Skeletal muscle satellite cell (primary cell): ENCODE measurements around the gene MED25.

Experiments
- H3K27me3 ChIP-seq: 2 replicates; pipeline ENCODE4 v1.7.0; 2013; ENCODE audit warnings: low read length; ENCODE audit not compliant: control insufficient read depth, insufficient read depth
- H3K36me3 ChIP-seq: 2 replicates; pipeline ENCODE4 v1.7.0; 2013; ENCODE audit warnings: mild to moderate bottlenecking, control low read depth, low read length; ENCODE audit not compliant: insufficient read depth
- H3K4me1 ChIP-seq: 2 replicates; pipeline ENCODE4 v1.7.0; 2013; ENCODE audit warnings: low read length; ENCODE audit not compliant: control insufficient read depth, insufficient read depth
- H3K4me2 ChIP-seq: 2 replicates; pipeline ENCODE4 v1.7.0; 2013; ENCODE audit warnings: mild to moderate bottlenecking, low read length
- H3K4me3 ChIP-seq: 2 replicates; pipeline ENCODE4 v1.7.0; 2013; ENCODE audit warnings: low read length
- H3K9ac ChIP-seq: 2 replicates; pipeline ENCODE4 v1.7.0; 2013; ENCODE audit warnings: mild to moderate bottlenecking, low read depth, low read length, moderate library complexity
- H3K9me3 ChIP-seq: replicated peaks from 2 replicates; pipeline ENCODE4 v1.7.0; 2013; ENCODE audit warnings: mild to moderate bottlenecking, control low read depth, low read length

The MED25 gene

DNA sequence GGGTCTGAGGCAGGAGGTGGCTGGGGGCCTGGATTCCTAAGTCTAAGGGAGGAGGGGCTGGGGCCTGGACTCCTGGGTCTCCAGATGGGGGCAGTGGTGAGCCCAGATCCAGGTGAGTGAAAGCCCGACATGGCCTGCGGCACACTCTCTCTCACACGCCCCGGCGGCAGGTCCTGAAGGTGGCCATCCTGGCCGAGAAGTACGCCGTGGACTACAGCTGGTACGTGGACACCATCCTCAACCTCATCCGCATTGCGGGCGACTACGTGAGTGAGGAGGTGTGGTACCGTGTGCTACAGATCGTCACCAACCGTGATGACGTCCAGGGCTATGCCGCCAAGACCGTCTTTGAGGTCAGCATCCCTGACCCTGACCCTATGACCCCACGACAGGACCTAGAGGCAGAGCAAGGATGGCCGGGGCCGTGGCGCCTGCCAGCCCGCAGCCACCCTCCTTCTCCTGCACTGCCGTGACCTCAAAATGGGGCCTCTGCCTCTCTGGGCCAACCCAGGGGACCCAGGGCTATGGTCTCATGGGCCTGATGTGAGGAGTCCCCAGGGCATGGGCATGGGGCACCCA, 18.2 kb upstream of the MED25 start:
- no peaks in the 10 kb centered on the region for H3K27me3 ChIP-seq
- no peaks in the 10 kb centered on the region for H3K9me3 ChIP-seq
- H3K4me2 ChIP-seq: no peak overlapping the region
- peaks cover 3% of the 10 kb centered on the region for H3K4me1 ChIP-seq
- no peak overlapping the region for H3K4me3 ChIP-seq
- peaks cover 79% of the 10 kb centered on the region for H3K36me3 ChIP-seq
- no peak overlapping the region for H3K9ac ChIP-seq

DNA sequence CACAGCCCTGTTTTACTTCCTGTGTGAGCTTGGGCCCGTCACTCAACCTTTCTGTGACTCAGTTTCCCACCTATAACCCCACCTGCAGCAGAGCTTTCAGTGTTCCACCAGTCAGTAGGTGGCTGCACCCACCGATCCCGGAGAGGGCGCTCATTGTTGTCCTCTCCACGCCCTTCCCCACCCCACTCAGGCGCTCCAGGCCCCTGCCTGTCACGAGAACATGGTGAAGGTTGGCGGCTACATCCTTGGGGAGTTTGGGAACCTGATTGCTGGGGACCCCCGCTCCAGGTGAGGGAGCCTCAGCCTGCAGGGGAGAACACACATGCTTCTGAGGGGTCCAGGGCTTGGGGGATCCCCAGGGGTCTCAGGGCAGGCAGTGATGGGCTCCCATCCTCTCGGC, 17.3 kb upstream of the MED25 start:
- no peak overlapping the region for H3K9ac ChIP-seq
- H3K4me1 ChIP-seq: peaks cover 3% of the 10 kb centered on the region
- H3K9me3 ChIP-seq: no peaks in the 10 kb centered on the region
- no peaks in the 10 kb centered on the region for H3K27me3 ChIP-seq
- H3K36me3 ChIP-seq: peaks cover 78% of the 10 kb centered on the region
- no peak overlapping the region for H3K4me2 ChIP-seq
- H3K4me3 ChIP-seq: no peak overlapping the region

GRCh38 chr19:49801401-49801888, 16.6 kb upstream of the MED25 start:
- Histone ChIP-seq H3K36me3 (peaks cover 77% of the 10 kb centered on the region), H3K4me2 (no peak overlapping the region), H3K9me3 (no peaks in the 10 kb centered on the region), H3K9ac (no peak overlapping the region), H3K4me3 (no peak overlapping the region), H3K4me1 (peaks cover 3% of the 10 kb centered on the region), H3K27me3 (no peaks in the 10 kb centered on the region)

DNA sequence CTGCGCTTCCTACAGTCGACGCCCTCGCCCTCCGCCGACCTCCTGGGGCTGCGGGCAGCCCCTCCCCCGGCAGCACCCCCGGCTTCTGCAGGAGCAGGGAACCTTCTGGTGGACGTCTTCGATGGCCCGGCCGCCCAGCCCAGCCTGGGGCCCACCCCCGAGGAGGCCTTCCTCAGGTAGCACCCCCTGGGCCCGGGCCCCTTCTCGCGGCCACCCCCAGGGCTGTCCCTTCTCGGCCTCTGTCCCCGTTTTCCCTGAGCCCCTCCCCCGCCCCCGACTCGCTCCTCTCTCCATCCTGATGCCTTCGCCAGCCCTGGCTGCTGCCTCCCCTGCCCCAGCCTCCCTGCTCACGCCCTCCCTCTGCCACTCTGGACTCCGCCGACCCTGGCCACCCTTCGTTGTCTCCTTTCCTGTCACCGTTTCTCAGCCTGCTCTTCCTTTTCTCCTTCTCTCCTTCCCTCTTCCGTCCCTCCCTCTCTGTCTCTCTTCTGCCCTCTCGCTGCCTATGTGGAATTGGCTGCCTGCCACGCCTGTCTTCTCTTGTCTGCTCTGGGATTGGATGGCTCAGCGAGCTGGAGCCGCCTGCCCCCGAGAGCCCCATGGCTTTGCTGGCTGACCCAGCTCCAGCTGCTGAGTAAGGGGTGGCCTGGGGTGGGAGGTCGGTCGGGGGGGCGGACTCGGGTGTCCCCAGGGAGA, 16.0 kb upstream of the MED25 start:
- H3K4me1 ChIP-seq: peaks cover 3% of the 10 kb centered on the region
- H3K9ac ChIP-seq: no peak overlapping the region
- no peak overlapping the region for H3K4me3 ChIP-seq
- no peaks in the 10 kb centered on the region for H3K27me3 ChIP-seq
- peak overlapping the region; percentile 53 for H3K4me2 ChIP-seq
- peaks cover 74% of the 10 kb centered on the region for H3K36me3 ChIP-seq
- no peaks in the 10 kb centered on the region for H3K9me3 ChIP-seq

GRCh38 chr19:49802836-49803528, 15.1 kb upstream of the MED25 start:
- Histone ChIP-seq H3K27me3 (no peaks in the 10 kb centered on the region), H3K9ac (no peak overlapping the region), H3K4me2 (no peak overlapping the region), H3K9me3 (no peaks in the 10 kb centered on the region), H3K4me3 (no peak overlapping the region), H3K36me3 (peaks cover 78% of the 10 kb centered on the region), H3K4me1 (peaks cover 3% of the 10 kb centered on the region)

- Histone ChIP-seq H3K27me3 (no peaks in the 10 kb centered on the region), H3K4me1 (peaks cover 4% of the 10 kb centered on the region), H3K36me3 (peaks cover 76% of the 10 kb centered on the region)
These were observed 14.6 kb upstream of the MED25 start for GRCh38 chr19:49803529-49803856.

GRCh38 chr19:49805822-49806619, 12.1 kb upstream of the MED25 start:
- Histone ChIP-seq H3K36me3 (peaks cover 53% of the 10 kb centered on the region), H3K9ac (no peak overlapping the region), H3K9me3 (no peaks in the 10 kb centered on the region), H3K27me3 (no peaks in the 10 kb centered on the region), H3K4me1 (peaks cover 14% of the 10 kb centered on the region), H3K4me2 (no peak overlapping the region), H3K4me3 (no peak overlapping the region)

More at GRCh38 chr19:49803529-49803856, 14.6 kb upstream of the MED25 start:
- no peak overlapping the region for H3K4me3 ChIP-seq
- no peak overlapping the region for H3K9ac ChIP-seq
- H3K9me3 ChIP-seq: no peaks in the 10 kb centered on the region
- no peak overlapping the region for H3K4me2 ChIP-seq

DNA sequence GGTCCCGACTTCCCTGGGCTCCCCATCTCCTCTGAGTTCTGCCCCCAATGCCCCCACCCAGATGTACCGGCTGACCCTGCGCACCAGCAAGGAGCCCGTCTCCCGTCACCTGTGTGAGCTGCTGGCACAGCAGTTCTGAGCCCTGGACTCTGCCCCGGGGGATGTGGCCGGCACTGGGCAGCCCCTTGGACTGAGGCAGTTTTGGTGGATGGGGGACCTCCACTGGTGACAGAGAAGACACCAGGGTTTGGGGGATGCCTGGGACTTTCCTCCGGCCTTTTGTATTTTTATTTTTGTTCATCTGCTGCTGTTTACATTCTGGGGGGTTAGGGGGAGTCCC, 11.5 kb upstream of the MED25 start:
- peaks cover 14% of the 10 kb centered on the region for H3K4me1 ChIP-seq
- peaks cover 50% of the 10 kb centered on the region for H3K36me3 ChIP-seq
- H3K9me3 ChIP-seq: no peaks in the 10 kb centered on the region
- H3K4me2 ChIP-seq: no peak overlapping the region
- H3K4me3 ChIP-seq: no peak overlapping the region
- H3K9ac ChIP-seq: no peak overlapping the region
- no peaks in the 10 kb centered on the region for H3K27me3 ChIP-seq

- Histone ChIP-seq H3K27me3 (no peaks in the 10 kb centered on the region), H3K4me1 (peaks cover 11% of the 10 kb centered on the region), H3K4me2 (no peak overlapping the region), H3K36me3 (peaks cover 50% of the 10 kb centered on the region), H3K4me3 (no peak overlapping the region), H3K9ac (no peak overlapping the region), H3K9me3 (no peaks in the 10 kb centered on the region)
These were observed 10.8 kb upstream of the MED25 start for GRCh38 chr19:49807058-49807903.

- Histone ChIP-seq H3K36me3 (peaks cover 44% of the 10 kb centered on the region), H3K4me2 (peak overlapping the region; percentile 98), H3K4me1 (peaks cover 17% of the 10 kb centered on the region), H3K27me3 (no peaks in the 10 kb centered on the region), H3K9me3 (no peaks in the 10 kb centered on the region), H3K4me3 (peak overlapping the region; percentile 81), H3K9ac (no peak overlapping the region)
These were observed 10.0 kb upstream of the MED25 start for GRCh38 chr19:49807904-49808675.
